Activated CD8-positive, alpha-beta T cell treated with anti-CD3 and anti-CD28 coated beads for 36 hours (primary cell): ENCODE data around the gene FAM20C. TPM values are rescaled to one million over a fixed set of nuclear protein-coding genes. Genes with fewer than 3 reads are reported as not detected.

Source experiments
- ATAC-seq: fragments of 200-7000 bp; cut with Tn5 transposase; one replicate; pipeline ENCODE4 v1.10.0; 2021; ENCODE audit warnings: mild to moderate bottlenecking, moderate library complexity
- CTCF ChIA-PET: fragments of 350-600 bp; sonication (Branson Sonifier 250); formaldehyde crosslinking; loops from one replicate; lab custom pipeline; 2021; ENCODE audit warnings: antibody characterized with exemption; lab: Charles Lee
- POLR2A ChIA-PET: fragments of 350-600 bp; sonication (Branson Sonifier 250); formaldehyde crosslinking; loops from one replicate; lab custom pipeline; 2021; ENCODE audit warnings: antibody characterized with exemption; lab: Charles Lee
- DNase-seq: peaks from one replicate; pipeline ENCODE4 v3.0.0-alpha.2; 2020
- H3K27ac Mint-ChIP-seq: one replicate; pipeline ENCODE4 v1.8.0; 2021; ENCODE audit warnings: mild to moderate bottlenecking, mixed read lengths
- H3K27me3 Mint-ChIP-seq: one replicate; pipeline ENCODE4 v1.8.0; 2021; ENCODE audit warnings: mixed read lengths
- H3K36me3 Mint-ChIP-seq: one replicate; pipeline ENCODE4 v1.8.0; 2021; ENCODE audit warnings: low read depth, mixed read lengths
- H3K4me1 Mint-ChIP-seq: one replicate; pipeline ENCODE4 v1.8.0; 2021; ENCODE audit warnings: low read depth, mixed read lengths
- H3K4me3 Mint-ChIP-seq: one replicate; pipeline ENCODE4 v1.8.0; 2021; ENCODE audit warnings: mild to moderate bottlenecking, moderate library complexity, mixed read lengths
- H3K9me3 Mint-ChIP-seq: one replicate; pipeline ENCODE4 v1.8.0; 2021; ENCODE audit warnings: mixed read lengths
- intact Hi-C: fragments of 100-400 bp; cut with micrococcal nuclease; formaldehyde crosslinking; loops from one replicate; pipeline ENCODE4 v1.10.0; 2022
- total RNA-seq, 2 experiments: library from RNA; stranded (reverse); gene quantifications; one replicate each; pipeline ENCODE4 v1.2.3, GENCODE V29; 2021
- TF ChIP-seq, protein P1 (sequence below): fragments of 200-600 bp; IDR thresholded peaks from one replicate; pipeline ENCODE4 v1.8.0; 2022; ENCODE audit warnings: antibody characterized with exemption, mild to moderate bottlenecking

Gene FAM20C
- total RNA-seq, 2 experiments from 2014 or later, result 0.29 to 1.1 TPM

DNA sequence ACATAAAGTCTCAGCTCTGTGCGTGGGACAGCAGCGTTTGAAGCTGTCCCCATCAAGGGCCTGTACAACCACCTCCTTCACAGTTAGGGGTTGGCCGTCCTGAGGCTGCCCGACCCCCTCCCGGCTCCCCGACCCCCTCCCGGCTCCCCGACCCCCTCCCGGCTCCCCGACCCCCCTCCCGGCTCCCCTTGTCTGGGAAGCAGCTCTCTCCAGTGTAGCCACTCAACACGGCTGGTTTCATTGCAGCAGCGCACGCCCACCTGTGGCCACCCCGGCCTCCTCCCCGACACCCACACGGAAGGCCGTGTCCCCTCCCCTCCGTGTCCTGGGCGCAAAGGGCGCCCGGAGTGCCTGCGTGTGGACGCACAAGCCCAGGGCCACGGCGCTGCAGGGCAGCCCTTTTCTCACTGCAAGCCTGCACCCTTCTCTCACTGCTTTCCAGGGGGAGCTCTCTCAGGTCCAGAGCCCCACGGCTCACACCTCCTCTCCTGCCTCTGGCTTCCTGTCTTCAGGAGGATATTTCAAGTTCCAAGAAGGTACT is 20.9 kb upstream of the FAM20C start:
- Mint-ChIP-seq H3K4me3 (no peak overlapping the region), H3K9me3 (no peaks in the 10 kb centered on the region), H3K27ac (no peak overlapping the region), H3K36me3 (no peaks in the 10 kb centered on the region), H3K4me1 (no peaks in the 10 kb centered on the region), H3K27me3 (peaks cover 4% of the 10 kb centered on the region)
- TF ChIP-seq, protein P1, sequence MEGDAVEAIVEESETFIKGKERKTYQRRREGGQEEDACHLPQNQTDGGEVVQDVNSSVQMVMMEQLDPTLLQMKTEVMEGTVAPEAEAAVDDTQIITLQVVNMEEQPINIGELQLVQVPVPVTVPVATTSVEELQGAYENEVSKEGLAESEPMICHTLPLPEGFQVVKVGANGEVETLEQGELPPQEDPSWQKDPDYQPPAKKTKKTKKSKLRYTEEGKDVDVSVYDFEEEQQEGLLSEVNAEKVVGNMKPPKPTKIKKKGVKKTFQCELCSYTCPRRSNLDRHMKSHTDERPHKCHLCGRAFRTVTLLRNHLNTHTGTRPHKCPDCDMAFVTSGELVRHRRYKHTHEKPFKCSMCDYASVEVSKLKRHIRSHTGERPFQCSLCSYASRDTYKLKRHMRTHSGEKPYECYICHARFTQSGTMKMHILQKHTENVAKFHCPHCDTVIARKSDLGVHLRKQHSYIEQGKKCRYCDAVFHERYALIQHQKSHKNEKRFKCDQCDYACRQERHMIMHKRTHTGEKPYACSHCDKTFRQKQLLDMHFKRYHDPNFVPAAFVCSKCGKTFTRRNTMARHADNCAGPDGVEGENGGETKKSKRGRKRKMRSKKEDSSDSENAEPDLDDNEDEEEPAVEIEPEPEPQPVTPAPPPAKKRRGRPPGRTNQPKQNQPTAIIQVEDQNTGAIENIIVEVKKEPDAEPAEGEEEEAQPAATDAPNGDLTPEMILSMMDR, result no peak
- ChIA-PET POLR2A (no interaction called here), CTCF (no interaction called here)
- intact Hi-C loops, result no loop called here
- DNase-seq, result no peak
- no peak for ATAC-seq

DNA sequence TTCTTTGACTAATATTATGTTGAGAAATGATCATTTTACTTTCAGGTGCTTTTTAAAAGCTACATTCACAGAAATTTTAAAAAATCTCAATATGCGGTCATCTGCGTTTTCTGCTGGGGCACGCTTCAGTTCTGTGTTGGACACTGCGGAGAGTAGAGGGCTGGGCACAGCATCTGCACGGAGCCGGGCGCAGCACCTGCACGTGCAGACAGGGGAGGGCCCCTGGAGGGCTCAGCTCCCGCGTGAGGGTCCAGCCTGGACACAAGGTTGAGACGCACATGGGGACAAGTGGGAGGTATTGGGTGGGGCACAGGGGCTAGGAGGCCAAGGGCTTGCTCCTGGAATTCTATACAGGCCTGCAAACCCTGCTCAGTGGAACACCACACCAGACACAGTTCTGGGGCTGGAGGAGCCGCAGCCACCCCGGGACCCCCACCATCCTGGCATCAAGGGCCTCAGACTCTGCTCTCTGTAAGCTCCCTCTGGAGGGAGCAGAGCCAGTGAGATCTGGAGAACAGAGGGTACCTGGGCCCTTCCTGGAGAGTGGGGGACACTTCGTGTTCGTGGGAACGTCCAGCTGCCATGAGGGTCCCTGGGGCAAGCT is 20.4 kb upstream of the FAM20C start:
- Mint-ChIP-seq H3K27ac (no peak overlapping the region), H3K4me3 (no peak overlapping the region), H3K27me3 (peaks cover 4% of the 10 kb centered on the region), H3K4me1 (no peaks in the 10 kb centered on the region), H3K36me3 (no peaks in the 10 kb centered on the region), H3K9me3 (no peaks in the 10 kb centered on the region)
- no peak for DNase-seq
- ChIA-PET POLR2A (no interaction called here), CTCF (no interaction called here)
- intact Hi-C loops, result no loop called here
- TF ChIP-seq, protein P1, result no peak
- ATAC-seq, result no peak

DNA sequence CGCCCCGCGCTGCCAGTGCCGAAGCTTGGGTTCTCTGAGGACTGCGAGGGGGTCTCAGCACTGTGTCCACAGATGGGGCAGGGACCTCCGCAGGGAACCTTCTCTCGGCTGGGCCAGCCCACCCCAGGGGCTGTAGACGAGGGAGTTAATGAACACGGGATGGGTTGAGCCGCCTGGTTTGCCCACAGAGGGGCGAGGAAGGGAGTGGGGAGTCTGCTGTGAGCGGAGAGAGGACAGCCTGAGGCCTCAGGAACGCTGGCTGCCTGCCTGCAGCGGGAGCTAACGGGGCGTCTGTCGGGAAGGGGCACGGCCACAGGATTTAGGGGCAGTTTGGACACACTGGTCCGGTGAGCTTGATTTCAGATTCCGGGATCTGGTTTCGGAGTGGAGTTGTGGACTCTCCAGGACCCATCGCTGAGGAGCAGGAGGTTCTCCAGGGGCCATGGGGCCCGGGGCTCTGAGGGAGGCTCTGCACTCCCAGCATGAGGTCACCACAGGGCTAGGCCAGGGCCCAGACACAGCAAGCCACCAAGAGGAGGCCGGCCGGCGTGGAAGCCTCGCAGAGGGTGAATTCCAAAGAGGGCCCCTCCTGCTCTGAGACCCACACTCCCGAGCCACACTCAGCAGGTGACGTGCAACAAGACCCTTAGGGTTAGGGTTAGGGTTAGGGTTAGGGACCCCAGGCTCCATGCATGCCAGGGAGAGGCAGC is 19.0 kb upstream of the FAM20C start:
- Mint-ChIP-seq H3K4me1 (no peaks in the 10 kb centered on the region), H3K27me3 (no peaks in the 10 kb centered on the region), H3K4me3 (no peak overlapping the region), H3K9me3 (no peaks in the 10 kb centered on the region), H3K36me3 (no peaks in the 10 kb centered on the region), H3K27ac (no peak overlapping the region)
- DNase-seq (no peak), ATAC-seq (no peak)
- intact Hi-C loops, result no loop called here
- CTCF ChIA-PET, result no interaction called here
- TF ChIP-seq, protein P1, result no peak
- POLR2A ChIA-PET, result no interaction called here

DNA sequence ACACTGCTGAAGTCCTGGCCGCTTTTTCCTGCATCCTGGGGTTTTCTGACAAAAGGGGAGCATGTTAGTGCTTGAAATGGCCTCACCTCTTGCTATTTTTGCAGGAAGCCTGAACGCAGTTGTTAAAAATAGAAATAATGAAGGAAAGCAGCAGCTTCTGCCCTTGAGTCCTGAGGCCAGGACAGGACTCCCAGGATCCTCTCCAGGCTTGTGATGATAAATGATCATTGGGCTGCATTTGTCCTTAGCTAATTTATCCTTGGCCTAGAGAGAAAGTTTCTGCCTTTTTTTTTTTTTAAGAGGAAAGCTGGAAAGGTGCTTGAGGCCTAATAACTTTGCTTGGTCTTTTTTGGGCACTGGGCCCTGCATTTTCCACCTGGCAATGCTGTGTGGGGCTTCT is 17.7 kb upstream of the FAM20C start:
- intact Hi-C loops, result no loop called here
- Mint-ChIP-seq H3K27ac (no peak overlapping the region), H3K27me3 (no peaks in the 10 kb centered on the region), H3K36me3 (no peaks in the 10 kb centered on the region), H3K9me3 (no peaks in the 10 kb centered on the region), H3K4me3 (no peak overlapping the region), H3K4me1 (no peaks in the 10 kb centered on the region)
- ChIA-PET CTCF (no interaction called here), POLR2A (no interaction called here)
- TF ChIP-seq, protein P1, result no peak
- DNase-seq, result no peak
- no peak for ATAC-seq

DNA sequence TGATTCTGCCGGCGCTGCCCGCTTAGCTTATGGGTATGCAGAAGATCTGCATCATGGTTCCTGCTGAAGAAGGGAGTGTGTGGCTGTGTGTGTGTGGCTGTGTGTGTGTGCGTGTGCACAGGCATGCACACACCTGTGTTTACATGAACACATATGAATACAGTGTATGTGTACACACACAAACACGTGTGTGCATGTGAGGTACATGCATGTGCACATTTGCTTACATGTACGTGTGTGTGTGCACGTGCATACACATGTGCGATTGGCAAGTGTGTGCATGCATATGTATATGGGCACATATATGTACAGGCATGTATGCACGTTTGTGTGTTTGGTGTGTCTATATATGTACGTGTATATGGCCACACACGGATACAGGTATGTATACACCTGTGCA is 16.4 kb upstream of the FAM20C start:
- no peaks in the 10 kb centered on the region for H3K4me1 Mint-ChIP-seq
- no peak overlapping the region for H3K27ac Mint-ChIP-seq
- no peak overlapping the region for H3K4me3 Mint-ChIP-seq
- DNase-seq (no peak), ATAC-seq (no peak)
- no peaks in the 10 kb centered on the region for H3K27me3 Mint-ChIP-seq
- TF ChIP-seq, protein P1, result no peak
- H3K9me3 Mint-ChIP-seq, result no peaks in the 10 kb centered on the region
- POLR2A ChIA-PET, result no interaction called here
- intact Hi-C loops, result no loop called here
- CTCF ChIA-PET, result no interaction called here
- no peaks in the 10 kb centered on the region for H3K36me3 Mint-ChIP-seq
